Stomach (tissue), 9 donors: ENCODE results near the gene PDPK1. TPM values are rescaled to one million over a fixed set of nuclear protein-coding genes. Genes with fewer than 3 reads are reported as not detected.
"Not testable (repeated sequence)": the region's sequence is repeated elsewhere in the genome, so short reads cannot be mapped to it uniquely, and the experiment has no call there.

Source experiments
- DNase-seq, 2 donors: peaks; one replicate each; pipeline versions ENCODE4 v3.0.0 to v3.0.0-alpha.2; 2013 to 2019
- H3K27ac ChIP-seq, 5 donors: fragments of 200-600 bp in 4 of 5; sonication (generic) in 4 of 5; one replicate each; pipeline ENCODE4 v1.5.1; 2013 to 2019; ENCODE audit warnings: mild to moderate bottlenecking in 1 of 5, moderate library complexity in 1 of 5
- H3K27me3 ChIP-seq, 3 donors: fragments of 200-600 bp; sonication (generic); one replicate each; pipeline ENCODE4 v1.5.1; 2017 to 2019; ENCODE audit warnings: mixed run types in 1 of 3
- H3K36me3 ChIP-seq, 4 donors: fragments of 200-600 bp; sonication (generic); 1 replicate in 3 of 4; 2 replicates in 1 of 4; pipeline ENCODE4 v1.5.1; 2016 to 2019
- H3K4me1 ChIP-seq, 4 donors: fragments of 200-600 bp; sonication (generic); one replicate each; pipeline ENCODE4 v1.5.1; 2016 to 2019
- H3K4me3 ChIP-seq, 4 donors: fragments of 200-600 bp; sonication (generic) in 3 of 4; one replicate each; pipeline ENCODE4 v1.5.1; 2016 to 2019; ENCODE audit warnings: mild to moderate bottlenecking in 1 of 4
- H3K9me3 ChIP-seq, 4 donors: fragments of 200-600 bp; sonication (generic); one replicate each; pipeline ENCODE4 v1.5.1; 2016 to 2019
- CTCF ChIP-seq, 7 experiments: fragments of 450-650 bp in 4 of 7; fragments of 200-600 bp in 3 of 7; sonication (generic) in 3 of 7; IDR thresholded peaks; one replicate each; pipeline ENCODE4 v1.5.1; 2016 to 2019; ENCODE audit warnings: antibody characterized with exemption in 7 of 7, control low read depth in 2 of 7, mild to moderate bottlenecking in 1 of 7
- EP300 ChIP-seq: sonication (generic); formaldehyde crosslinking; IDR thresholded peaks from one replicate; pipeline ENCODE4 v1.6.1; 2017; ENCODE audit warnings: antibody characterized with exemption
- POLR2A ChIP-seq, 4 donors: fragments of 450-650 bp; IDR thresholded peaks; one replicate each; pipeline ENCODE4 v1.6.1; 2016; ENCODE audit warnings: antibody characterized with exemption in 4 of 4, control low read depth in 2 of 4, mild to moderate bottlenecking in 1 of 4, moderate library complexity in 1 of 4
- POLR2AphosphoS5 ChIP-seq, 3 donors: sonication (generic); formaldehyde crosslinking; IDR thresholded peaks; one replicate each; pipeline ENCODE4 v1.6.1; 2016; ENCODE audit warnings: antibody characterized with exemption in 3 of 3
- WGBS, 5 donors: extraction: QIAGEN DNeasy Blood & Tissue Kit in 3 of 5; methylation state at CpG; one replicate each; pipeline versions ENCODE4 v1.1.5 to v1.1.7; 2013 to 2018; 5-methylcytosine and 5-hydroxymethylcytosine counted together
- intact Hi-C: fragments of 100-400 bp; cut with DNase I; formaldehyde crosslinking; loops from one replicate; pipeline ENCODE4 v1.15.1; 2023; ENCODE audit warnings: low total_unique reads
- polyA plus RNA-seq, 3 donors: library from polyadenylated mRNA; stranded (reverse); fragments of 200-250 nt; gene quantifications; one replicate each; pipeline ENCODE4 v1.2.3, GENCODE V29; 2013
- total RNA-seq, 5 donors: library from RNA; depleted of rRNA; stranded (reverse); fragments of >200 nt; gene quantifications; one replicate each; pipeline versions ENCODE4 v1.1.0 to v1.2.3, GENCODE V29; 2014 to 2016
- donor health status: healthy with polysubstance abuse.
- donor health status: Bipolar disorder and iron deficiency.
- donor health status: healthy.

The PDPK1 gene
- total and polyA plus RNA-seq, 8 donors, result 7.0 to 86.9 (median 23.6) TPM

GRCh38 chr16:2601301-2602025 is 63.6 kb downstream of the PDPK1 start:
- H3K9me3 ChIP-seq, H3K27me3 ChIP-seq, H3K27ac ChIP-seq, H3K4me3 ChIP-seq, intact Hi-C loops: not testable (repeated sequence)
- Histone ChIP-seq H3K36me3 (peaks cover 26 to 34% (median 31%) of the 10 kb centered on the region in 4 donors), H3K4me1 (peaks cover 0 to 28% (median 16%) of the 10 kb centered on the region in 4 donors)
- WGBS, 5 donors, result 48 to 69% (median 56%) methylated on average over 9 to 11 of the region's 12 CpGs
- peak in 1 of 2 donors; percentile 40 for DNase-seq

- Histone ChIP-seq H3K36me3 (peaks cover 18 to 27% (median 24%) of the 10 kb centered on the region in 4 donors), H3K4me1 (peaks cover 0 to 28% (median 16%) of the 10 kb centered on the region in 4 donors), H3K27ac (peak overlapping the region in 2 of 5 donors; percentile 20 to 43)
- H3K4me3 ChIP-seq, H3K27me3 ChIP-seq, H3K9me3 ChIP-seq, DNase-seq, intact Hi-C loops: not testable (repeated sequence)
- WGBS, 5 donors, result 61 to 90% (median 86%) methylated on average over 4 to 7 of the region's 7 CpGs
These were observed 64.4 kb downstream of the PDPK1 start for GRCh38 chr16:2602175-2602574.

GRCh38 chr16:2603165-2604015 is 65.6 kb downstream of the PDPK1 start:
- no peaks in the 10 kb centered on the region for H3K9me3 ChIP-seq
- peaks cover 6 to 15% (median 12%) of the 10 kb centered on the region in 4 donors for H3K36me3 ChIP-seq

DNA sequence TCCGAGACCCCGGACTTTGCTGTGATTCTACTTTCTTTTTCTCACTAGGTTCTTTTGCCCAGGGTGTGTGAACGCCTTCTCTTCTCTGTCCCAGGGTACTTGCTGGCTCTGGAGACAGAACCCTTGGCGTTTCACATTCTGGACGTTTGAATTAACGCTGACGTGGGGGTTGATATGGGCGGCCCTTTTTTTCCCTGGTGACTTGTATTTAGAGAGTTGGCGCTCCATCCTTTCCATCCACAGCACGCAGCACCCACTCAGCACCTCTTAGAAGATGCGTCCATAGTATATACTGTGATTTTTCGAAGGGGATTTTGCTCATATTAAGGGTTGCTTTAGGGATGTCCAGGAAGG is 66.2 kb downstream of the PDPK1 start:
- peaks cover 0 to 35% (median 19%) of the 10 kb centered on the region in 4 donors for H3K4me1 ChIP-seq
- H3K36me3 ChIP-seq, H3K9me3 ChIP-seq, intact Hi-C loops, DNase-seq, H3K27me3 ChIP-seq: not testable (repeated sequence)
- H3K27ac ChIP-seq, result peak overlapping the region; percentile 77 to 86 (median 82)
- H3K4me3 ChIP-seq, result peak overlapping the region; percentile 81 to 94 (median 89)
- 1 to 2% (median 2%) methylated on average over 12 of the region's 12 CpGs for WGBS, 5 donors

More at GRCh38 chr16:2603165-2604015, 65.6 kb downstream of the PDPK1 start:
- Histone ChIP-seq H3K27ac (peak overlapping the region; percentile 77 to 86 (median 82)), H3K4me1 (peaks cover 0 to 35% (median 19%) of the 10 kb centered on the region in 4 donors), H3K4me3 (peak overlapping the region; percentile 81 to 94 (median 89)), H3K27me3 (no peaks in the 10 kb centered on the region)
- intact Hi-C loops, result no loop called here
- peak; percentile 95 to 98 for DNase-seq
- TF ChIP-seq POLR2AphosphoS5 (IDR thresholded peaks at IDR 0.05) (peak; percentile 94 to 98 (median 95)), CTCF (IDR thresholded peaks at IDR 0.05) (peak in 1 of 7 experiments; percentile 21), EP300 (no peak), POLR2A (IDR thresholded peaks at IDR 0.05) (peak in 2 of 4 donors; percentile 67 to 75)
- WGBS, 5 donors, result 0 to 1% (median 1%) methylated on average over 18 to 58 of the region's 58 CpGs

- DNase-seq, intact Hi-C loops, H3K27ac ChIP-seq, H3K9me3 ChIP-seq, H3K4me3 ChIP-seq, H3K27me3 ChIP-seq: not testable (repeated sequence)
- H3K36me3 ChIP-seq, result peaks cover 12 to 16% (median 15%) of the 10 kb centered on the region in 4 donors
- peaks cover 0 to 35% (median 23%) of the 10 kb centered on the region in 4 donors for H3K4me1 ChIP-seq
- WGBS, 5 donors, result no CpG with 5 or more reads among the region's 8 CpGs
These were observed 69.0 kb downstream of the PDPK1 start for GRCh38 chr16:2606820-2607219.

DNA sequence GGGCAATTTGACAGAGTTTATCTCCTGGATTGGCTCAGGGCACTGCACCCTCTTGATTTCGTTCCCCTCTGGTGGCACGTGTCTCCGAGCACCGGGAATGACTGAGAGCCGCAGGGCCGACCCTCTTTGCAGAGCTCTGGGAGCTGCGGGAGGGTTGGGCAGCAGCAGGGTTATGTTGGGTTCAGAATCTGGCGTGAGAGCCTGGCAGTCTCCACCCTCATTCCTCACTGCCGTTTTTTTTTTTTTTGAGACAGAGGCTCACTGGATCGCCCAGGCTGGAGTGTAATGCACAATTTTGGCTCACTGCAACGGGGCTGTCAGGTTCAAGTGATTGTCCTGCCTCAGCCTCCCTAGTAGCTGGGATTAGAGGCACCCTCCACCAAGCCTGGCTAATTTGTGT is 71.5 kb downstream of the PDPK1 start:
- Histone ChIP-seq H3K36me3 (peaks cover 12 to 16% (median 15%) of the 10 kb centered on the region in 4 donors), H3K4me1 (peaks cover 0 to 19% (median 13%) of the 10 kb centered on the region in 4 donors)
- H3K9me3 ChIP-seq, H3K27me3 ChIP-seq, intact Hi-C loops, H3K4me3 ChIP-seq, H3K27ac ChIP-seq, DNase-seq: not testable (repeated sequence)
- 17 to 42% (median 22%) methylated on average over 2 to 5 of the region's 11 CpGs for WGBS, 5 donors
